ENCODE results near the gene AMZ2. TPM values are rescaled to one million over a fixed set of nuclear protein-coding genes. Genes with fewer than 3 reads are reported as not detected.

The AMZ2 gene
- 98.6 to 121 TPM (median 115 TPM) in 5 replicates for total RNA-seq (2022; extraction: Qiagen RNA extraction; ENCODE audit: low read depth)

GRCh38 chr17:68247445-68248198 lies at the start of gene AMZ2:
Gene AMZ2 (plus strand): TSS chr17:68248043. CDS start chr17:68250188, 2,145 bp downstream.

GRCh38 chr17:68290955-68291835 lies 43.4 kb downstream of the AMZ2 start, which contains the start of the genes ARSG and SLC16A6:
Gene ARSG (plus strand): TSS chr17:68291495. CDS start chr17:68307494, 15,999 bp downstream.
Gene SLC16A6 (minus strand): TSS chr17:68291127. CDS start chr17:68278320, 12,807 bp downstream.

Other genes starting within 250 kb of the AMZ2 start
- 502 to 532 TPM (median 519 TPM) in 5 replicates for gene KPNA2, start 212.3 kb upstream of the AMZ2 start, total RNA-seq (2022; extraction: Qiagen RNA extraction; ENCODE audit: low read depth)
- gene SLC16A6, start 43.1 kb downstream of the AMZ2 start, total RNA-seq (2022; extraction: Qiagen RNA extraction; ENCODE audit: low read depth) = 0.51 to 0.76 TPM (median 0.60 TPM) in 5 replicates
- 1.1 to 2.7 TPM (median 1.7 TPM) in 5 replicates for gene ARSG, start 43.5 kb downstream of the AMZ2 start, total RNA-seq (2022; extraction: Qiagen RNA extraction; ENCODE audit: low read depth)
- gene WIPI1, start 209.5 kb downstream of the AMZ2 start, total RNA-seq (2022; extraction: Qiagen RNA extraction; ENCODE audit: low read depth) = 8.6 to 11.9 TPM (median 9.7 TPM) in 5 replicates